IPS-NIHi7 (cell line): ENCODE data around the gene GPR119.
"Not testable (repeated sequence)": the region's sequence is repeated elsewhere in the genome, so short reads cannot be mapped to it uniquely, and the experiment has no call there.

Source experiments
- DNase-seq: peaks from one replicate; pipeline ENCODE4 v3.0.0; 2012; ENCODE audit warnings: mixed read lengths; ENCODE audit errors: extremely low spot score

Gene GPR119

DNA sequence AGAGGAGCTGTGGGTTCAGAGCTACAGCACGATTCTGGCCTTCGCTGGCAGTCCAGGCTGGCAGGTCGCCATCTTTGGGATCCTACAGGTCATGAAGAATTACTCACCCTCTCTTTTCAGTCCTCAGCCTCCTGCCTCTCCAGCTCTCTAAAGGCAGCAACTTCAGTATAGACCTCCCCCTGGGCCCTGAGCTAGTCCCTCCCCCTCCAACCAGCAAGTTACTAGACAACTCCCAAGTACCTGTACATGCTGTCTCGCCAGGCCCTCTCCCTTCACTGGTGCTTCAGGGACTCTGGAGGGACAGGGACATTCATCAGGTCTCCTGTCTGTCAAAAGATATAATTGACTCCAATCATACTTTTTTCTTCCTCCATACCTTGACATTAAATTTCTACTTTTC lies at the start of gene GPR119:
Gene GPR119 (minus strand): TSS at position 155 of the 400 bp plus-strand sequence. CDS start 227 bp downstream, outside the sequence.
- no peak for DNase-seq

- DNase-seq: not testable (repeated sequence)
Observed at GRCh38 chrX:130429236-130429635, 43.8 kb upstream of the GPR119 start.

- DNase-seq: no peak
Observed at GRCh38 chrX:130426531-130426930, 41.1 kb upstream of the GPR119 start.

DNA sequence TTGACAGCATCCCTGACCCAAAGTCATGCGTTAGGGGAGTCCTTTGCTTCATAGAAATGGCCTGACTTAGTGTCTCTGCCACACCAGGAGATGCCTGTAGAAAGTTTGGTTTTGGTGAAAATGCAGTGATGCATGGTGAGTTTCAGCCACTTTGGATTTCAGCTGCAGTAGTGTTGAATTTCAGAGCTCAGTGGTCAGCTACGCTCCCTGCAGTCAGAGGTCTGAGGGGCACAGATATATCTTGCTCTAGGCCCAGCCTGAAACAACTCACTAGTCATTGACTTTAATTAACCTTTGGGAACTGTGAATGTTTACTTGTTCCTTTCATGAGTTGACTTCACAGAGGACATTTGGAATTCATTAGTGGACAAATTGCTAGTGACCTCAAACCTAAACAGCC lies 33.8 kb upstream of the GPR119 start:
- no peak for DNase-seq

- no peak for DNase-seq
Observed at GRCh38 chrX:130418740-130419139, 33.3 kb upstream of the GPR119 start.

GRCh38 chrX:130418066-130418465 lies 32.6 kb upstream of the GPR119 start:
- DNase-seq: no peak

DNA sequence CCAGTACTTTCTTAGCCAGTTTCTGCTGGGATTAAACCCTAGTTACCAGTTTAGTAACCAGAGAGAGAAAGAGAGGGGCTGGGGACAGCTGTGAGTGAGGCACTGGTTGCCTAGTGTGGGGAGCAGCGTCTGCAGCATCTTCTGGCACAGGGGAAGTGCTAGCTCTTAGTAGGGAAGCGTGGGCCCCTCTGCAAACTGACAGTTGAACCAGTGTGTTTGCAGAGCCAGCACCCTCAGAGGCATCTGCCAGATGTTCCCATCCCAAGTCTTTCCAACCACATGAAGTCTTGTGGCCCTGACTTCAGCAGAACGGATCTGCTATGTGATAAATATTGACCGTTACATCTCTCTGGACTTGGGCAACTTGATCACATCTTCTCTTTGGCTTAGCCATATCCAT lies 31.3 kb upstream of the GPR119 start:
- DNase-seq: no peak

DNA sequence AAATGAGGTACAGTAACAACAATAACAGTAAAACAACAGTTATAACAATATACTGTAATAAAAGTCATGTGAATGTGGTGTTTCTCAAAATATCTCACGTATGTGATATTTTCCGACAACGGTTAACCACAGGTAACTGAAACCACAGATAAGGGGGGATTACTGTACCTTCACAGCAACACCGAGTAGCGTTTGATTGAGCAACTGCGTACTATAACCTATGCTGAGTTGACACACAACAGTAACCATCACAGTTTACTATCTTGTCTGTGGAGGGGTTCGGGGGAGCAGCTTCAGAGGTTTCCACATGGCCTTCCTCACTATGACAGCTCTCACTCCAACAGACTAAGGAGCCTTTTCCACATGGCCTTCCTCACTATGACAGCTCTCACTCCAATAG lies 29.7 kb upstream of the GPR119 start:
- no peak for DNase-seq

DNA sequence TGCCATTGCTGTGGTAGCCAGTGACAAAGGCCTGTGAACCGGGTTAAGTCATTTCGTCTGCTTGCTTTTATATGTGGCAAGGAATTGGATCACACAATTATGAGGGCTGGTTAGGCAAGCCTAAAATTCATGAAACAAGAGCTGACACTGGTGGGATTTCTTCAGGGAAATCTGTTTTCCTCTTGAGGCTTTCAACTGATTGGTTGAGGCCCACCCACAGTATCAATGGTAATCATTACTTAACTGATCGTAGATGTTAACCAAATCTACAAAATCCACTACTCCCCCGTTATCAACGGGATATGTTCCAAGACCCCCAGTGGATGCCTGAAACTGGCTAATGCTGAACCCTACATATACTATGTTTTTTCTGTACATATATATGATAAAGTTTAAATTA lies 29.3 kb upstream of the GPR119 start:
- no peak for DNase-seq

- no peak for DNase-seq
Observed at GRCh38 chrX:130413415-130413814, 27.9 kb upstream of the GPR119 start.

- DNase-seq: no peak
Observed at GRCh38 chrX:130402208-130402684, 16.8 kb upstream of the GPR119 start.

DNA sequence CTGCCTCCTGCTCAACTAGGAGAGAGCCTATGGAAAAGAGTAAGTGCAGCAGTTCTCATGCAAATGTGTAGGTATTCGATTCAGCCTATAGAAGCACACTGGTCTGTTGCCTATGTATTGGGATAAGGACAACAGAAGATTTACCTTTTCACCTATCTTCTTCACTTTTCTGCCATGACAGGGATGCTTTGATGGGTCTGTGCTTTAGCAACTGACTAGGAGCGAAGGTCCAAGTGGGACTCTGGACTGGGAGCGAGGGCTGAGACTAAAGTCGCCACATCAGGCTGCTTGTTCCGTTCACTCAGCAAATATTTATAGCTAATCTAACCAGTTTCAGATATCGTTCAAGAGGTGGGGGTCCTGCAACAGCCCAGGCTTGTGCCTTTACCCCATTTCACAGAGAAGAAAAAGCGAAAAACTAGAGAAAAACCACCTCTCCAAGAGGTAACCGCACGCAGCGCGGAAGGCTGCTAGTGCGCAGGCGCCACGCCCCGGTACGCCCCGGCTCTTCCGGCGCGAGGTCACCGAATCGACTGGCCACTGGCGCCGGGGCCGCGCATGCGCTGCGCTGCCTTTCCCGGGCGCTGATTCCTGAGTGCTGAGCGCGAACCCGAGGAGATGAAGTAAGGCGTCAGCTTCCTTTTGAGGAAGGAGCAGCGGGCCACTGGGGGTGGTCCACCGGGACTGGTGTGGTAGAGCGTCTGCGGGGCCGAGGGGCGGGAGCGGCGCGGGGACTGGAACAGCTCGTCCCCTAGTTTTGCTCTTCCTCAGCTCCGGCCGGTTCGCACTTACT lies 16.1 kb upstream of the GPR119 start, which contains the start of gene RBMX2:
Gene RBMX2 (plus strand): TSS at position 573 of the 793 bp plus-strand sequence. CDS start 46 bp downstream, at position 619.
- DNase-seq: peak; percentile 100

- DNase-seq: no peak
Observed at GRCh38 chrX:130395341-130395740, 9.9 kb upstream of the GPR119 start.

DNA sequence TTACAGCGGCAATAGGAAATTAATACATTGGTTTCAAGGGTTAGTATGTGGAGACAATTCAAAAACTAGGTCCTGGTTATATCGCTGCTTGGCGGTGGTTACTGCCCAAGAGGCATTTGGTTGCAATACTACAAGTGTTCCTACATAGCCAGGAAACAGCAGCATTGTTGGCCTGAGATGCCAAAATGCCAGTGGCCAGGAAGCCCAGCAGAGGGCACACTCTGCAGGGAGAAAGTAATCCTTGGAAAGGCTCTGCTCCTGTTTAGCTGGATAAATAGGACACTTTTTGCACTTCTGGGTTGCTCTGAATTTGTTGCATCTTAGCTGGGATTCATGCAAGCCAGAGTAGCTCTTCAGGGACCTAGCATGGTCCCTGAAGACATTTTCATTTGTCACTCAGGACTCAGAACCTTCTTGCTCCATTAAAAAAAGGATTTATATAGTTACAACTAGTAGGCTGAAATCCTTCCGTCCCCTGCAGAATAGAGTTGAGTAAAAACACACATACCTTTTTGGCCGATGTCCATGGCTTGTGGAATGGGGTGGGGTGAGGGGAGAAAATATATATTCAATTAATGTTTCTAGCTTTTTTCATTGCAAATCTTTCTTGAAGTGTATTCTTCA lies 8.1 kb upstream of the GPR119 start:
- peak; percentile 87 for DNase-seq

- DNase-seq: no peak
Observed at GRCh38 chrX:130386408-130386808, 934 bp upstream of the GPR119 start.

DNA sequence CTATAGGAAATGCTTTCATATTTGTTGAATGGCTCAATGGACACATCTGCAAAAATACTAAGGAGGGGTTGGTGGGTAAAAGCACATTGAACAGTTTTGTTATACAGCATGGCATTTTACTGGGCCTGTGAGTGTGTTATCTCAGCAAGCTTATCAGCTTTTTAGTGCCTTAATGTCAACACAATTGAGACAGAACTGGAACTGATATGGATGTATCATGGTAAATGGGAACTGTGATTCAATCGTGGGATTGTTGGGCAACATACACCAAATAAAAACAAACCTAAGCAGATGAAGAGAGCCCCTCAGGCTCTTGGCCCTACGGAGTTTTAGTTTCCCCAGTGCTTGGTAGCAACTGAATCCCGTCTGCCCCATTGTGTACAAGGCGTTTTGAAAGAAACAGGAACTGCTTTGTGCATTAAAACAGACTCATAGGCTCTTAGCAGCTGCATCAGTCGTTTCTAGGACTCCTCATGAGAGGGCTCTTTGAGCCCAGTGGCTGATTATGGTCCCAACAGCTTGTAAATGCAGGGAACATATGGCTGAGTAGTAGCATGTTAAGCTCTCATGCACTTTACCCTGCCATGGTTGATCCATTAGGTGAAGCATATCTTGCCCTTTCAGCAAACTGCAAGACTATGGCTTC lies 7.3 kb downstream of the GPR119 start:
- DNase-seq: no peak

GRCh38 chrX:130376077-130376476 lies 9.4 kb downstream of the GPR119 start:
- DNase-seq: no peak

- DNase-seq: not testable (repeated sequence)
Observed at GRCh38 chrX:130352050-130352449, 33.4 kb downstream of the GPR119 start.

DNA sequence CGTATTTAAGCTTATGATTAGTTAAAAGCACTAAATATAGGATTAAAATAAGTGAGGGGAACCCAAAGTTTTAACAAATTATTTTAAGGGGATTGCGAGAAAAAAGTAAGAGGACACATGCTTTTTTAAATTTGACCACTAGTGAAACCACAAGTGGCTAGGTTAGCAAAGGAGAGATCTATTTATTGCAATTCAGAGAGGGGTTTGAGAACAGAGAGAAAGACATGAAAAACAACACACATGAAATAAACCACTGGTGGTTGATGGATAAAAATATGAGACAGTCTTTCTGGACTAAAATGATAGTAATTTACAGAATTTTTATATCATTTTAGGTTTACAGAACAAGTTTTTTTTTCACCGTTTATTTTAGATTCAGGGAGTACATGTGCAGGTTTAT lies 33.9 kb downstream of the GPR119 start:
- no peak for DNase-seq

GRCh38 chrX:130347321-130347720 lies 38.2 kb downstream of the GPR119 start:
- no peak for DNase-seq

- no peak for DNase-seq
Observed at GRCh38 chrX:130343411-130343810, 42.1 kb downstream of the GPR119 start.

- no peak for DNase-seq
Observed at GRCh38 chrX:130340271-130340670, 45.2 kb downstream of the GPR119 start.
